HCT116 (cell line): ENCODE measurements around the gene ELFN2. TPM values are rescaled to one million over a fixed set of nuclear protein-coding genes. Genes with fewer than 3 reads are reported as not detected.

Source experiments
- ATAC-seq: fragments of 200-7000 bp; cut with Tn5 transposase; 2 replicates; pipeline ENCODE4 v1.9.1; 2020; ENCODE audit warnings: mild to moderate bottlenecking, moderate library complexity
- BruUV-seq: library from RNA; stranded (reverse); fragments of 400-500 nt; replicated peaks from 2 replicates; lab custom pipeline; 2021; lab: Mats Ljungman, UMichigan
- CTCF ChIA-PET: fragments of 300-600 bp; sonication (Branson Sonifier 250); formaldehyde crosslinking; loops from one replicate; lab custom pipeline; 2021; ENCODE audit warnings: antibody characterized with exemption; lab: Charles Lee
- POLR2A ChIA-PET: fragments of 300-600, 350-600 bp; sonication (Branson Sonifier 250); formaldehyde crosslinking; loops from one replicate; lab custom pipeline; 2021; ENCODE audit warnings: antibody characterized with exemption; lab: Charles Lee
- RAD21 ChIA-PET, 2 experiments: fragments of 300-600 bp; sonication (Branson Sonifier 250); formaldehyde crosslinking; loops; one replicate each; lab custom pipeline; 2023; ENCODE audit warnings: low total read pairs in 2 of 2; ENCODE audit not compliant: uncharacterized antibody in 2 of 2, unreplicated experiment in 2 of 2, low non-redundant PET in 1 of 2; lab: Charles Lee
- DNase-seq: peaks from one replicate; pipeline ENCODE4 v3.0.0-alpha.2; 2010; ENCODE audit warnings: low read depth, low spot score
- H2AFZ ChIP-seq: fragments of 200-600 bp; shearing (Covaris generic), sonication (generic); 2 replicates; pipeline ENCODE4 v1.6.1; 2017; ENCODE audit warnings: low read depth, mixed run types, mixed read lengths, antibody characterized with exemption, low read length; ENCODE audit not compliant: poor library complexity, severe bottlenecking
- H3K27ac ChIP-seq: 2 replicates; pipeline ENCODE4 v1.5.1; 2012; ENCODE audit warnings: low read depth, low read length
- H3K27me3 ChIP-seq: fragments of 200-600 bp; sonication (generic); 2 replicates; pipeline ENCODE4 v1.6.1; 2016; ENCODE audit warnings: mixed run types, low read length, mixed read lengths; ENCODE audit not compliant: insufficient read depth
- H3K36me3 ChIP-seq, 2 experiments: fragments of 200-500 bp in 1 of 2; fragments of 200-600 bp in 1 of 2; sonication (Bioruptor generic) in 1 of 2; sonication (generic) in 1 of 2; 2 replicates each; pipeline versions ENCODE4 v1.5.1 to v1.6.1; 2014 to 2016; ENCODE audit warnings: low read length in 2 of 2, inconsistent platforms in 1 of 2, mixed read lengths in 1 of 2, mixed run types in 1 of 2; ENCODE audit not compliant: insufficient read depth in 2 of 2, control insufficient read depth in 1 of 2
- H3K4me1 ChIP-seq, 2 experiments: fragments of 200-600 bp in 1 of 2; sonication (generic) in 1 of 2; 2 replicates each; pipeline versions ENCODE4 v1.5.1 to v1.6.1; 2012 to 2017; ENCODE audit warnings: low read length in 2 of 2, inconsistent platforms in 1 of 2, mild to moderate bottlenecking in 1 of 2, mixed read lengths in 1 of 2, mixed run types in 1 of 2, moderate library complexity in 1 of 2; ENCODE audit not compliant: insufficient read depth in 2 of 2, control insufficient read depth in 1 of 2
- H3K4me2 ChIP-seq: fragments of 200-600 bp; sonication (generic); 2 replicates; pipeline ENCODE4 v1.6.1; 2017; ENCODE audit warnings: mixed run types, low read length, mixed read lengths
- H3K4me3 ChIP-seq, 2 experiments: fragments of 200-600 bp in 1 of 2; sonication (generic) in 1 of 2; replicated peaks in 1 of 2; 2 replicates each; pipeline ENCODE4 v1.5.1; 2011 to 2016; ENCODE audit warnings: low read length in 2 of 2, control low read depth in 1 of 2, low read depth in 1 of 2, mild to moderate bottlenecking in 1 of 2, mixed read lengths in 1 of 2, mixed run types in 1 of 2
- H3K79me2 ChIP-seq: fragments of 200-600 bp; sonication (generic); 2 replicates; pipeline ENCODE4 v1.6.1; 2017; ENCODE audit warnings: mild to moderate bottlenecking, mixed run types, low read length, moderate library complexity, mixed read lengths; ENCODE audit not compliant: insufficient read depth
- H3K9ac ChIP-seq: fragments of 200-600 bp; sonication (generic); 2 replicates; pipeline ENCODE4 v1.6.1; 2016; ENCODE audit warnings: low read length, mixed read lengths
- H3K9me2 ChIP-seq: fragments of 200-600 bp; sonication (generic), shearing (Covaris generic); 2 replicates; pipeline ENCODE4 v1.6.1; 2017; ENCODE audit warnings: mixed run types, mild to moderate bottlenecking, moderate library complexity; ENCODE audit not compliant: insufficient read depth
- H3K9me3 ChIP-seq, 2 experiments: fragments of 200-500 bp in 1 of 2; fragments of 200-600 bp in 1 of 2; sonication (Bioruptor generic) in 1 of 2; sonication (generic) in 1 of 2; 2 replicates each; pipeline ENCODE4 v1.6.1; 2014 to 2017; ENCODE audit warnings: low read length in 2 of 2, mixed read lengths in 2 of 2, inconsistent platforms in 1 of 2, low read depth in 1 of 2, mild to moderate bottlenecking in 1 of 2, mixed run types in 1 of 2, moderate library complexity in 1 of 2; ENCODE audit not compliant: control insufficient read depth in 1 of 2, insufficient read depth in 1 of 2
- H4K20me1 ChIP-seq: fragments of 200-600 bp; sonication (generic), shearing (Covaris generic); 2 replicates; pipeline ENCODE4 v1.6.1; 2017; ENCODE audit warnings: mixed run types, mild to moderate bottlenecking, moderate library complexity; ENCODE audit not compliant: insufficient read depth
- CBX3 ChIP-seq: IDR thresholded peaks from 2 replicates; pipeline ENCODE4 v1.6.1; 2012; ENCODE audit warnings: low read depth
- EGR1 ChIP-seq: IDR thresholded peaks from 2 replicates; pipeline ENCODE4 v1.6.1; 2012; ENCODE audit warnings: low read depth
- EZH2 ChIP-seq: fragments of 200-600 bp; sonication (generic); IDR thresholded peaks from 2 replicates; pipeline ENCODE4 v1.6.1; 2017; ENCODE audit warnings: antibody characterized with exemption, mixed run types
- FOSL1 ChIP-seq: IDR thresholded peaks from 2 replicates; pipeline ENCODE4 v1.6.1; 2012; ENCODE audit warnings: low read depth
- POLR2AphosphoS5 ChIP-seq: IDR thresholded peaks from 2 replicates; pipeline ENCODE4 v1.6.1; 2011; ENCODE audit warnings: mild to moderate bottlenecking, low read depth, low read length, moderate library complexity
- REST ChIP-seq: IDR thresholded peaks from 2 replicates; pipeline ENCODE4 v1.6.1; 2012; ENCODE audit warnings: low read depth
- SIN3A ChIP-seq: IDR thresholded peaks from 2 replicates; pipeline ENCODE4 v1.6.1; 2012; ENCODE audit warnings: low read depth
- SP1 ChIP-seq: IDR thresholded peaks from 2 replicates; pipeline ENCODE4 v1.6.1; 2012; ENCODE audit warnings: low read depth
- ZBTB33 ChIP-seq: IDR thresholded peaks from 2 replicates; pipeline ENCODE4 v1.6.1; 2011; ENCODE audit warnings: mild to moderate bottlenecking, low read length, moderate library complexity; ENCODE audit not compliant: insufficient replicate concordance; ENCODE audit errors: extremely low read depth
- ZFX ChIP-seq: fragments of 450-650 bp; IDR thresholded peaks from 2 replicates; pipeline ENCODE4 v1.6.1; 2017
- intact Hi-C: fragments of 100-400 bp; cut with micrococcal nuclease; formaldehyde crosslinking; loops from 2 replicates; pipeline ENCODE4 v1.10.0; 2022
- total RNA-seq: library from RNA; stranded (reverse); gene quantifications from one replicate; pipeline ENCODE4 v1.2.1, GENCODE V29; 2021; ENCODE audit not compliant: unreplicated experiment

ELFN2 gene
- total RNA-seq, 1 experiment from 2014 or later: 45.4 TPM

GRCh38 chr22:37325039-37325395, 102.3 kb downstream of the ELFN2 start:
- RAD21 ChIA-PET: no interaction called here
- no peaks in the 10 kb centered on the region for H4K20me1 ChIP-seq
- H3K27me3 ChIP-seq: no peaks in the 10 kb centered on the region
- TF ChIP-seq EGR1: no peak
- TF ChIP-seq EZH2: no peak
- TF ChIP-seq ZBTB33: no peak
- TF ChIP-seq ZFX: no peak
- TF ChIP-seq CBX3: no peak
- no peak for TF ChIP-seq SP1
- no peak for TF ChIP-seq REST
- TF ChIP-seq FOSL1: no peak
- TF ChIP-seq POLR2AphosphoS5: no peak
- no peak for TF ChIP-seq SIN3A
- H3K9me3 ChIP-seq: no peaks in the 10 kb centered on the region
- H3K9ac ChIP-seq: peak overlapping the region; percentile 61; the same call in 1 of the 2 replicates
- H2AFZ ChIP-seq: no peak overlapping the region
- H3K36me3 ChIP-seq: no peaks in the 10 kb centered on the region; a peak in 1 of 4 replicates
- no peaks in the 10 kb centered on the region for H3K9me2 ChIP-seq
- H3K4me3 ChIP-seq: no peak overlapping the region
- intact Hi-C loops: no loop called here
- H3K4me1 ChIP-seq: peaks cover 93 to 100% of the 10 kb centered on the region in 2 experiments
- BruUV-seq: no TSS peak
- CTCF ChIA-PET: interaction anchor here (1.4 kb wide), 1 partner anchor 148 kb away, joined by 6 read pairs; no protein-coding TSS in a partner anchor
- no peak for ATAC-seq
- peak overlapping the region; percentile 83; the same call in 1 of the 2 replicates for H3K4me2 ChIP-seq
- H3K79me2 ChIP-seq: peaks cover 23% of the 10 kb centered on the region; the same call in 1 of the 2 replicates
- POLR2A ChIA-PET: interaction anchor here (1.0 kb wide), 1 partner anchor 9 kb away, joined by 3 read pairs; no protein-coding TSS in a partner anchor
- H3K27ac ChIP-seq: peak overlapping the region; percentile 100
- DNase-seq: no peak
